ENCODE results near the gene MAN1C1. TPM values are rescaled to one million over a fixed set of nuclear protein-coding genes. Genes with fewer than 3 reads are reported as not detected.
A peak's percentile ranks its signal among the peaks of the same experiment; 100 is the strongest.

The MAN1C1 gene
- total RNA-seq, 2 donors from 2014 or later: 22.8 to 34.4 TPM

DNA sequence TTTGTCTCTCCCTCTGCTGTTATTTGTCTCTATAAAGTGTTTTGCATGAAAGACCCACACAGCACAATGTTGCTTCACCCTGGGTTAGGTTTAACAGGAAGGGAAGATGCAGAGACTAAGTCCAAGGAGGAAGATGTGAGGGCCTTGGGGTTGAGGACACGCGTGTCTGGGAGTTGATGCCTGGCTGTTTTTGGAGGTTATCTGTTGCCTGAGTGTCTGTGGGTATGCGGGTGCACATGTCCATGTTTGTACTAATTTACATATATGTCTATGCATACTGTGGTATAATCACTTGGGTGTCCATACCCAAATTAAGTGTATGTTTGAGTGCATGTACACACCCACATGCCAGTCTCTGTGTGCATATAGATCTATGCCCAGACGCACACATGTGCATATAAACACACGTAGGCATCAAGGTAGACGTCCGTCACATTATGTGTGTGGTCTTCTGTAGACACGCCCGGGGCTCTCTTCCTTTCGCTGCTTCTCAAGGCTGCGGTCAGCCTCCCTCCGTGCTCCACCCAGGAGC lies 962 bp upstream of the MAN1C1 start:
- H3K27ac ChIP-seq: peak overlapping the region; percentile 79 to 87
- no peaks in the 10 kb centered on the region for H3K27me3 ChIP-seq (replicated peaks; ENCODE audit: insufficient read depth)
- intact Hi-C loops (cut with DNase I): loop anchor here (2.0 kb wide), 2 partner anchors 79 to 129 kb away; no protein-coding TSS in a partner anchor
- peak overlapping the region; percentile 33 to 42 for H3K4me3 ChIP-seq
- H3K36me3 ChIP-seq: no peaks in the 10 kb centered on the region
- 18% methylated on average over 12 of the region's 12 CpGs for WGBS
- TF ChIP-seq POLR2A (IDR thresholded peaks at IDR 0.05) (no peak), POLR2AphosphoS5 (IDR thresholded peaks at IDR 0.05) (no peak)
- TF ChIP-seq, protein P1, sequence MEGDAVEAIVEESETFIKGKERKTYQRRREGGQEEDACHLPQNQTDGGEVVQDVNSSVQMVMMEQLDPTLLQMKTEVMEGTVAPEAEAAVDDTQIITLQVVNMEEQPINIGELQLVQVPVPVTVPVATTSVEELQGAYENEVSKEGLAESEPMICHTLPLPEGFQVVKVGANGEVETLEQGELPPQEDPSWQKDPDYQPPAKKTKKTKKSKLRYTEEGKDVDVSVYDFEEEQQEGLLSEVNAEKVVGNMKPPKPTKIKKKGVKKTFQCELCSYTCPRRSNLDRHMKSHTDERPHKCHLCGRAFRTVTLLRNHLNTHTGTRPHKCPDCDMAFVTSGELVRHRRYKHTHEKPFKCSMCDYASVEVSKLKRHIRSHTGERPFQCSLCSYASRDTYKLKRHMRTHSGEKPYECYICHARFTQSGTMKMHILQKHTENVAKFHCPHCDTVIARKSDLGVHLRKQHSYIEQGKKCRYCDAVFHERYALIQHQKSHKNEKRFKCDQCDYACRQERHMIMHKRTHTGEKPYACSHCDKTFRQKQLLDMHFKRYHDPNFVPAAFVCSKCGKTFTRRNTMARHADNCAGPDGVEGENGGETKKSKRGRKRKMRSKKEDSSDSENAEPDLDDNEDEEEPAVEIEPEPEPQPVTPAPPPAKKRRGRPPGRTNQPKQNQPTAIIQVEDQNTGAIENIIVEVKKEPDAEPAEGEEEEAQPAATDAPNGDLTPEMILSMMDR (IDR thresholded peaks at IDR 0.05): no peak
- peaks cover 3% of the 10 kb centered on the region for H3K4me1 ChIP-seq (replicated peaks)
- no peaks in the 10 kb centered on the region for H3K9me3 ChIP-seq
- no peak for DNase-seq (ENCODE audit: low spot score)

DNA sequence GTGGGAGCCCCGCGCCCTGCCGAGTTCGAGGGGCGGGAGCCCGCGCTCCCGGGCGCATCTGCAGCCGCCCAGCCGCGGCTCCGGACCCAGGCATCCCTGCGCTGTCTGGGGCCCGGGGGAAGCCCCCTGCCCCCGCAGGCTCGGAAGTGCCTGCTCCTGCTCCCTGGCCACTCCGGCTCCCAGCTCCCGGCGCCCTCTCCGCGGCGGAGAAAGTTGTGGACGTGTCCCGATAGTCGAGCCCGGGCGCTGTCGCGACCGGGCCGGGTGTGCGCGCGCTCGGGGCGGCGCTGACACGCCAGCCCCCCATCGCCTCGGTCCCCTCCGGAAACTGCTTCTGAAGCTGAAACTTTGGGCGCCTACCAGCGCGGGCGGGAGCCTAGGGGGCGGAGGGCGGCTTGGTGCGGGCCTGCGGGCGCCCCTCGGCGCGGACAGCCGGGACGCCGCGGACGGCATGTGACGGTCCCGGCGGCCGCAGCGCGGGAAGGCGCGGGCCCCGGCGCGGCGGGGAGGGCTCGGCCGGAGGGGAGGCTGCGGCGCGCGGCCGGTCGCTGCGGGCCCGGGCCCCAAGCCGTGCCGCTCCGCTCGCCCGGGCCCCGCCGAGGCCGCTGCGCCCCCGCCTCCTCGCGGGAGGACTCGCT lies 515 bp downstream of the MAN1C1 start:
- no peak for TF ChIP-seq POLR2A (IDR thresholded peaks at IDR 0.05)
- TF ChIP-seq, protein P1 (IDR thresholded peaks at IDR 0.05): no peak
- peak overlapping the region; percentile 70 to 76 for H3K27ac ChIP-seq
- no peaks in the 10 kb centered on the region for H3K27me3 ChIP-seq (replicated peaks; ENCODE audit: insufficient read depth)
- H3K9me3 ChIP-seq: no peaks in the 10 kb centered on the region
- H3K4me1 ChIP-seq (replicated peaks): peaks cover 3% of the 10 kb centered on the region
- intact Hi-C loops (cut with DNase I): loop anchor here (2.0 kb wide), 2 partner anchors 78 to 128 kb away; no protein-coding TSS in a partner anchor
- no peak for DNase-seq (ENCODE audit: low spot score)
- 0% methylated on average over 35 of the region's 94 CpGs for WGBS
- H3K4me3 ChIP-seq: peak overlapping the region; percentile 80 to 93
- H3K36me3 ChIP-seq: no peaks in the 10 kb centered on the region

DNA sequence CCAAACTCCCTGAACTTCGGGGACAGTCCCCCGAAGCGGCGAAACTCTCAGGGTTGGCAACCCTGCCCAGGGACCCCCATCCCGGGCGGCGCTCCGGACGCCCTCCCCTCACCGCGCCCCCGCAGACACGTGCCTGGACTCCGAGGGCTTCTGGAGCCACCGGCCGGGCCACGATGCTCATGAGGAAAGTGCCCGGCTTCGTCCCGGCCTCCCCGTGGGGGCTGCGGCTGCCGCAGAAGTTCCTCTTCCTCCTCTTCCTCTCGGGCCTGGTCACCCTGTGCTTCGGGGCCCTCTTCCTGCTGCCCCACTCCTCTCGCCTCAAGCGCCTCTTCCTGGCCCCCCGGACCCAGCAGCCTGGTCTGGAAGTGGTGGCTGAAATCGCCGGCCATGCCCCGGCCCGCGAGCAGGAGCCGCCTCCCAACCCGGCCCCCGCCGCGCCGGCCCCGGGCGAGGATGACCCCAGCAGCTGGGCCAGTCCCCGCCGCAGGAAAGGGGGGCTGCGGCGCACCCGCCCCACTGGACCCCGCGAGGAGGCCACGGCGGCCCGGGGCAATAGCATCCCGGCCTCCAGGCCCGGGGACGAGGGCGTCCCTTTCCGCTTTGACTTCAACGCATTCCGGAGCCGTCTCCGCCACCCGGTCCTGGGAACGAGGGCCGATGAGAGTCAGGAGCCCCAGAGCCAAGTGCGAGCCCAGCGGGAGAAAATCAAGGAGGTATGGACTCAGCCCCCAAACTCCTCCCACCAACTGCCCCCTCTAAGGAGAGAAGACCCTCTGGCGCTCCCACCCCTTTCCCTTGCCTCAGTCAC lies 1.2 kb downstream of the MAN1C1 start:
- no peak for TF ChIP-seq POLR2AphosphoS5 (IDR thresholded peaks at IDR 0.05)
- TF ChIP-seq, protein P1 (IDR thresholded peaks at IDR 0.05): no peak
- TF ChIP-seq POLR2A (IDR thresholded peaks at IDR 0.05): no peak
- Histone ChIP-seq H3K27ac (peak overlapping the region; percentile 70 to 76), H3K27me3 (replicated peaks; ENCODE audit: insufficient read depth) (no peaks in the 10 kb centered on the region), H3K4me3 (peak overlapping the region; percentile 80 to 93), H3K9me3 (no peaks in the 10 kb centered on the region), H3K36me3 (no peaks in the 10 kb centered on the region), H3K4me1 (replicated peaks) (peaks cover 9% of the 10 kb centered on the region)
- DNase-seq (ENCODE audit: low spot score): no peak
- intact Hi-C loops (cut with DNase I): loop anchor here (2.0 kb wide), 2 partner anchors 77 to 127 kb away; no protein-coding TSS in a partner anchor
- WGBS: 2% methylated on average over 50 of the region's 66 CpGs

DNA sequence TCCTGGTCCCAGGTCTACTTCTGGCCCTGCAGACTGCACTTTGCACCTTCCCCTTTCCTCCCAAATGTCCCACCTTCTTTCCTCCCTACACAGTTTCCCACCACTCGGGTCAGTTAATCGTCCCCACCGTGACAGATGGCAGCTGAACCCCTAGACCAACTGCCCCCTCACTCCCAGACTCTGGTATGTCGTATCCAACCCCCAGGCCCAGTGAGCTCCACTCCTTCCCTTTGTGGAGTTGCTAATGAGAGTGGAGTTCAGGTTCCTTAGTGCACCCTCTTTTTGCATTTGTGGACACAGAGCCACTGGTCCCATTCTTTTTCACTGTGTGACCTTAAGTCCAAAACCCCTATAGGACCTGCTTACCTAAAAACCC lies 1.8 kb downstream of the MAN1C1 start:
- Histone ChIP-seq H3K4me3 (peak overlapping the region; percentile 80 to 93), H3K27me3 (replicated peaks; ENCODE audit: insufficient read depth) (no peaks in the 10 kb centered on the region), H3K36me3 (no peaks in the 10 kb centered on the region), H3K9me3 (no peaks in the 10 kb centered on the region), H3K4me1 (replicated peaks) (peaks cover 11% of the 10 kb centered on the region), H3K27ac (peak overlapping the region; percentile 70 to 76)
- TF ChIP-seq, protein P1 (IDR thresholded peaks at IDR 0.05): no peak
- TF ChIP-seq POLR2A (IDR thresholded peaks at IDR 0.05): no peak
- TF ChIP-seq POLR2AphosphoS5 (IDR thresholded peaks at IDR 0.05): no peak
- intact Hi-C loops (cut with DNase I): no loop called here
- WGBS: 40% methylated on average over 4 of the region's 4 CpGs
- no peak for DNase-seq (ENCODE audit: low spot score)
